K562 treated with DMSO at 1 percent for 24 hours (cell line): ENCODE measurements around the gene BTBD18. TPM values are rescaled to one million over a fixed set of nuclear protein-coding genes. Genes with fewer than 3 reads are reported as not detected.

Source experiments
- total RNA-seq: library from RNA; unstranded; fragments of 300-600 nt; gene quantifications from 2 replicates; pipeline ENCODE4 v1.2.3, GENCODE V29; 2022; ENCODE audit warnings: low read depth; ENCODE audit not compliant: insufficient read depth

The BTBD18 gene, protein sequence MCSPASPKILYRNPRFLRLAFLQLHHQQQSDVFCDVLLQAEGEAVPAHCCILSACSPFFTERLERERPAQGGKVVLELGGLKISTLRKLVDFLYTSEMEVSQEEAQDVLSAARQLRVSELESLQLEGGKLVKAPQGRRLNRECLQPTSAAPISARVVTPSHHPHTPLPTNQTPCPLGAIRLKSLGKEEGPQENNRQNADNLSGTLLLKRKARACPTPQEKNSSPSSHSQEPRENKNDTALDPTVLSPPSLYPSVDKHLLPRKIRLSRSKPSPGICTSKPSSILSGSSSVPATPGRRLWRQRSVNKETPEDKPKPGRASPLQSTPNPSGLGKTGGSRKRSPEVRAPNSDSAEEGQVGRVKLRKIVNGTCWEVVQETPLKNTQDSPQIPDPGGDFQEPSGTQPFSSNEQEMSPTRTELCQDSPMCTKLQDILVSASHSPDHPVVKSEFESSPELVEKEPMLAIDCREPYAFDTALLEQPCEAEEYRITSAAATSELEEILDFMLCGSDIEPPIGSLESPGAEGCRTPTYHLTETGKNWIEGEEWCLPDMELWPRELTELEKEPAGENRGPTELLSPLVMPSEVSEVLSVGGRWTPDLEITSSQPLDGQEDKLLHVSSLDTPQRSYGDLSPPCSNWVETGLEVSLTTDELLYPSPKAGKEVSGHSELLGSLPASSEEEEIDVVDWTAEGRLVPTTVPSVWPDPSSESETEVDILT
- total RNA-seq: not detected in 2 replicates

DNA sequence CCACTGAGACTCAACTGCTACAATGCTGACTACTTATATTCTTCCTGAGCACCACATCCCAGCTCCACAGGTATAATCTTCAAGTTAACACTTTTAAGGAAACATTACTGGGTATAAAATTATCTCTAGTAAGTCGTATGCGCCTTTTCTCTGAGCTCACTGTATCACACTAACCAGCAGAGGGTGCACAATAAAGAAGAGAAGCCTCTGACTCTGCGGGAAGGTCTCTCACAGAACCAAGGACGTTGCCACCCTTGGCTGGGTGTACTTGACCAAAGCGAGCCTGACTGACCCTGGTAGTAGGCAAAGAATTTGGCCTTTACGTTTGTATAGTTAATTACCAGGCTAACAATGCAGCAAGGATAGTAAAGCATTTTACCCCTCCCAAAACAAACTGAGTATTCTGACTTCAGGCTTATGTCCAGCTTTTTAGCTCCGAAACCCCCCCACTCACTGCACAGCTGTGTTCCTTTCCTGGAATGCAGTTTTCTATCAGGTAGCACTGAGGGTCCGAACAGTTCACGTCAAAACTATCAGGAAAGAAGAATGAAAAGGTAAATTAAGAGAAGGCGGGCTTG is at the start of gene BTBD18:
TSS of gene BTBD18 (minus strand) at position 144 of the 578 bp plus-strand sequence. CDS start 631 bp downstream, outside the sequence.

GRCh38 chr11:57761301-57762234 is 9.9 kb upstream of the BTBD18 start, which contains the start of gene CTNND1:
Gene CTNND1, plus strand, starts transcription at chr11:57761802. Its CDS starts 29,677 bp downstream, at chr11:57791479.

DNA sequence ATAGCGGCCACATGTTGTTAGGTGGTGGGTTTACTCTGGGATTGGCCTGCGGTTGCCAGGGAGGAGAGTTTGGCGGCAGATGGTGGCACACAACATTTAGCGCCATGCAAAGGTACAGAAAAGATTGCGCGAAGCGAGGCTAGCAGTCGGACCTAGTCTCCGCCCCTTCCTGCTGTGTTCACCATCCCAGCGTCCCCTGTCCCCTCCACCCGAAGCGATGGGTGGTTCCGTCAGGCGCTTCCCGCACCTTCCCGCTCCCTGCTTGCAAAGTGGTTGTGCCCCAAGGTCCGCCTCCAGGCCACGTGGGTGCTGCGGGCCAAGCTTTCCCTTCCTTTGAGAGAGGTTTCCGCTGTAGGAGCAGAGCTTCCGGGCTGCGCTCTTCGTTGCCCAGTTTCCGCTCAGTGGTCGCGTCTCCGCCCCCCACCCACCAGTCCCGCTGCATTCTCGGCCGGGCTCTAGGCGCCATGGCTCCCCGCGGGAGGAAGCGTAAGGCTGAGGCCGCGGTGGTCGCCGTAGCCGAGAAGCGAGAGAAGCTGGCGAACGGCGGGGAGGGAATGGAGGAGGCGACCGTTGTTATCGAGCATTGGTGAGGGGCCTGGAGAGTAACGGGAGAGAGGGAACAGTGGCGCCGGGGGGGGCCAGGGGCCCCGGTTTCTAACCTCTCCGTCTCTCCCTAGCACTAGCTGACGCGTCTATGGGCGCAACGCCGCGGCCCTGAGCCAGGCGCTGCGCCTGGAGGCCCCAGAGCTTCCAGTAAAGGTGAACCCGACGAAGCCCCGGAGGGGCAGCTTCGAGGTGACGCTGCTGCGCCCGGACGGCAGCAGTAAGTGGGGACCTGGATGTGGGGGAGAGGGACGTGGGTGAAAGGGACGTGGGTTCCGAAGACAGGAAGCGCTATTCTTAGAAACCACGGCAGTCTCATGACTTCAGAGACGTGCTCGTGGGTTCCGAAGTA is 10.2 kb downstream of the BTBD18 start, which contains the start of gene SELENOH:
TSS of gene SELENOH (plus strand) at position 360 of the 955 bp plus-strand sequence. CDS start at position 465, 105 bp downstream.

DNA sequence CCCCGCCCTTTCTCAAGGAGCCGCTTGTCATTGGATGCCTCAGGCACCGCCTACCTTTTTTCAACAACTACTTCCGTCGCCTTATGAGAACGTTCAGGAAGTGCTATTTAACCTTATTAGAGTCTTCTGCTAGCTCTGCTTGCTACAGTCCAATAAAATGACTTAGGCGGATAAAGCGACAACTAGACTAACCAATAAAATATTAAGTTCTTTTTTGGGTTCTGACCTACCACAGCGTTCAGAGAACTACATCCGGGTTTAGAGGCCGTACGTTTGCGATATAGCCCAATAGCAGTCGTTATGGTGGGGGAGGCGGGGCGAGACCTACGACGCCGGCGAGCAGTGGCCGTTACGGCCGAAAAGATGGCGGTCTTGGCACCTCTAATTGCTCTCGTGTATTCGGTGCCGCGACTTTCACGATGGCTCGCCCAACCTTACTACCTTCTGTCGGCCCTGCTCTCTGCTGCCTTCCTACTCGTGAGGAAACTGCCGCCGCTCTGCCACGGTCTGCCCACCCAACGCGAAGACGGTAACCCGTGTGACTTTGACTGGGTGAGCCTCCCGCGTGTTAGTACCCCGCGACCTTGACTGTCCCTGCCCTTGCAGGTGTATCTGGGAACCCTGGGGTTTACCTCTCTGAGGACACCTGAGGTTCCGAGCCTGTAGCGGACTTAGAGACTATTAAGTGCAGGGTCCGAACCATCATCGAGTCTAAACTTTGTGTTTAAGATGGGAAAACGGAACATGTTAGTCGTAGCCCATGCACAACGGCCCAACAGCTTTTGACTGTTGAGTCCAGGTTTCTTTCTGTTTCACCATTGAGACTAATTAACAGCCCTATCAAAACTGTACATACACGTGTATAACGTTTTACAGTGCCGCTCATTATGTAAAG is 39.1 kb downstream of the BTBD18 start, which contains the start of gene TMX2:
TSS of gene TMX2 (plus strand) at position 338 of the 895 bp plus-strand sequence. CDS start at position 364, 26 bp downstream.

DNA sequence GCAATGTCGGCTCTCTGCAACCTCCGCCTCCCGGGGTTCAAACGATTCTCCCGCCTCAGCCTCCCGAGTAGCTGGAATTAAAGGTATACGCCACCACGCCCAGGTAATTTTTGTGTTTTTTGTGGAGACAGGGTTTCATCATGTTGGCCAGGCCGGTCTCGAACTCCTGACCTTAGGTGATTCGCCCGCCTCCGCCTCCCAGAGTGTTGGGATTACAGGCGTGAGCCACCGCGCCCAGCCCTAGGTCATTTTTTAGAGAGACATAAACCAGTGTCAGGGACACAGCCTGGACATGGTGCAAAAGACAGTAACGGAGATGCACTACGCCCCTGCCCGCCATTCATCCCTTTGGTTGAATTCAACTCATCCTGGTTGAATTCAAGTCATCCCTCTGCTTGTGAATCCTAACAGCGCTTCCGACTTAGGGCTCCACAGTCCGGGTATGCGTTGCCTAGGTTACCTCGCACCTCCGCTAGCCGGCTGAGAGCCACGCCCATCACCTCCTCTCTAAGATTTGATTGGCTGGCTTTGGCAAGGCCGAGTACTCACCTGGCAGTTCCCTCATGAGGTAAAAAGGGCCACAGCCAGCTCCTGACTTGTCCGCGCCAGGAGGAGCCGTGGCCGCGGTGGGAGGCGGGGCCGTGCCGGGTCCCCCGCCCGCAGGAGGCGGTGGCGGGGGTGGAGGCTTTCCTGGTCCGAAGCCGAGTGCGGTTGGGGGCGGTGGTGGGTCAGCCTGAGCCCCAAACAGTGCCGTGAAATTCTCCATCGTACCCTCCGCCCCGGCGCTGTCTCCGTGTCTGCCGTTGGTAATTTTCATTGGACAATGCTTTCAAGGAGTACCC is 40.0 kb downstream of the BTBD18 start, which contains the start of gene MED19:
TSS of gene MED19 (minus strand) at position 802 of the 842 bp plus-strand sequence. CDS start at position 766, 36 bp downstream.

Other genes starting within 250 kb of the BTBD18 start
- gene SLC43A1, start 236.1 kb downstream of the BTBD18 start, total RNA-seq: 86.0 and 90.3 TPM in 2 replicates
- 46.0 and 49.7 TPM in 2 replicates for gene TIMM10, start 221.1 kb downstream of the BTBD18 start, total RNA-seq
- 0.22 TPM in 1 of 2 replicates, not detected in the other for gene SMTNL1, start 214.2 kb downstream of the BTBD18 start, total RNA-seq
- gene UBE2L6, start 184.1 kb downstream of the BTBD18 start, total RNA-seq: 116 and 119 TPM in 2 replicates
- 0.52 and 1.9 TPM in 2 replicates for gene SERPING1, start 154.1 kb downstream of the BTBD18 start, total RNA-seq
- gene YPEL4, start 101.9 kb downstream of the BTBD18 start, total RNA-seq: 2.0 and 2.3 TPM in 2 replicates
- 19.8 and 20.6 TPM in 2 replicates for gene CLP1, start 94.1 kb downstream of the BTBD18 start, total RNA-seq
- 36.2 and 37.4 TPM in 2 replicates for gene ZDHHC5, start 83.7 kb downstream of the BTBD18 start, total RNA-seq
- gene MED19, start 39.6 kb downstream of the BTBD18 start, total RNA-seq: 26.5 and 28.3 TPM in 2 replicates
- 82.5 and 83.5 TPM in 2 replicates for gene TMX2, start 39.2 kb downstream of the BTBD18 start, total RNA-seq
- gene SELENOH, start 10.3 kb downstream of the BTBD18 start, total RNA-seq: 281 and 310 TPM in 2 replicates
- gene CTNND1, start 10.0 kb upstream of the BTBD18 start, total RNA-seq: 51.7 and 54.3 TPM in 2 replicates